HEK293 (cell line): ENCODE results near the gene ABRACL.
"Not testable (repeated sequence)": the region's sequence is repeated elsewhere in the genome, so short reads cannot be mapped to it uniquely, and the experiment has no call there.

Source experiments
- CTCF ChIA-PET: fragments of 350-600 bp; formaldehyde crosslinking; extraction: SDS; loops from one replicate; lab custom pipeline; 2021; ENCODE audit warnings: antibody characterized with exemption; lab: Yijun Ruan, JAX
- POLR2A ChIA-PET: fragments of 300-600 bp; formaldehyde crosslinking; extraction: SDS; loops from one replicate; lab custom pipeline; 2020; ENCODE audit warnings: antibody characterized with exemption, inconsistent platforms; lab: Yijun Ruan, JAX
- H3K27ac ChIP-seq: fragments of 200-500 bp; sonication (Bioruptor generic); 2 replicates; pipeline ENCODE4 v1.5.1; 2014; ENCODE audit warnings: low read depth, low read length, control low read depth, inconsistent platforms; ENCODE audit errors: extremely low read depth
- H3K36me3 ChIP-seq, 2 experiments: fragments of 200-500 bp in 1 of 2; sonication (Bioruptor generic) in 1 of 2; 1 replicate in 1 of 2; 2 replicates in 1 of 2; pipeline ENCODE4 v1.5.1; 2014 to 2017; ENCODE audit warnings: inconsistent platforms in 2 of 2, low read length in 2 of 2; ENCODE audit not compliant: control insufficient read depth in 2 of 2, insufficient read depth in 1 of 2
- H3K4me1 ChIP-seq: fragments of 200-500 bp; sonication (Bioruptor generic); 2 replicates; pipeline ENCODE4 v1.5.1; 2014; ENCODE audit warnings: mild to moderate bottlenecking, low read length, inconsistent platforms; ENCODE audit not compliant: control insufficient read depth, insufficient read depth
- H3K4me3 ChIP-seq: 2 replicates; pipeline ENCODE4 v1.5.1; 2011; ENCODE audit warnings: low read depth, mild to moderate bottlenecking, control low read depth, low read length, moderate library complexity
- H3K9me3 ChIP-seq: fragments of 200-500 bp; sonication (Bioruptor generic); 2 replicates; pipeline ENCODE4 v1.5.1; 2014; ENCODE audit warnings: low read depth, low read length, inconsistent platforms; ENCODE audit not compliant: control insufficient read depth, insufficient read depth
- HOXD13 ChIP-seq: sonication (generic); formaldehyde crosslinking; IDR thresholded peaks from 2 replicates; pipeline ENCODE4 v1.8.0; 2022; ENCODE audit warnings: missing genetic modification reagents, borderline replicate concordance
- SALL2 ChIP-seq: fragments of 450-650 bp; formaldehyde crosslinking; IDR thresholded peaks from 2 replicates; pipeline ENCODE4 v1.5.0; 2017; ENCODE audit warnings: missing biosample characterization, mild to moderate bottlenecking, missing genetic modification characterization, borderline replicate concordance
- SETDB1 ChIP-seq: IDR thresholded peaks from one replicate; pipeline ENCODE4 v1.6.1; 2017; ENCODE audit warnings: mild to moderate bottlenecking, low read length, moderate library complexity, mixed read lengths; ENCODE audit not compliant: insufficient read length
- ZNF23 ChIP-seq: fragments of 450-650 bp; formaldehyde crosslinking; IDR thresholded peaks from 2 replicates; pipeline ENCODE4 v1.5.1; 2016; ENCODE audit warnings: missing biosample characterization, missing genetic modification characterization, borderline replicate concordance
- ZNF324 ChIP-seq: fragments of 450-650 bp; formaldehyde crosslinking; IDR thresholded peaks from 2 replicates; pipeline ENCODE4 v1.5.1; 2016; ENCODE audit warnings: missing biosample characterization, missing genetic modification characterization
- ZNF366 ChIP-seq: fragments of 450-650 bp; formaldehyde crosslinking; conservative IDR thresholded peaks from 2 replicates; pipeline ENCODE4 v1.5.1; 2016; ENCODE audit warnings: missing biosample characterization, missing genetic modification characterization
- ZNF510 ChIP-seq: fragments of 450-650 bp; formaldehyde crosslinking; IDR thresholded peaks from 2 replicates; pipeline ENCODE4 v1.5.1; 2018; ENCODE audit warnings: mild to moderate bottlenecking, missing genetic modification characterization, missing biosample characterization; ENCODE audit not compliant: insufficient replicate concordance
- ZNF776 ChIP-seq: fragments of 450-650 bp; formaldehyde crosslinking; IDR thresholded peaks from 2 replicates; pipeline ENCODE4 v1.5.0; 2017; ENCODE audit warnings: missing biosample characterization, missing genetic modification characterization, borderline replicate concordance
- ZNF785 ChIP-seq: fragments of 450-650 bp; formaldehyde crosslinking; IDR thresholded peaks from 2 replicates; pipeline ENCODE4 v1.5.1; 2016; ENCODE audit warnings: missing biosample characterization, missing genetic modification characterization
- TF ChIP-seq, protein P1 (sequence below): fragments of 450-650 bp; formaldehyde crosslinking; IDR thresholded peaks from 2 replicates; pipeline ENCODE4 v1.5.1; 2016; ENCODE audit warnings: missing biosample characterization, missing genetic modification characterization
- TF ChIP-seq, protein P2 (sequence below): fragments of 450-650 bp; formaldehyde crosslinking; IDR thresholded peaks from 2 replicates; pipeline ENCODE4 v1.5.1; 2016; ENCODE audit warnings: missing biosample characterization, missing genetic modification characterization
- TF ChIP-seq, protein P3 (sequence below): fragments of 450-650 bp; formaldehyde crosslinking; IDR thresholded peaks from 2 replicates; pipeline ENCODE4 v1.5.1; 2016; ENCODE audit warnings: missing biosample characterization, missing genetic modification characterization
- TF ChIP-seq, protein P4 (sequence below): fragments of 450-650 bp; formaldehyde crosslinking; IDR thresholded peaks from 2 replicates; pipeline ENCODE4 v1.5.1; 2016; ENCODE audit warnings: missing biosample characterization, missing genetic modification characterization
- TF ChIP-seq, protein P5 (sequence below): fragments of 450-650 bp; formaldehyde crosslinking; IDR thresholded peaks from 2 replicates; pipeline ENCODE4 v1.5.1; 2017; ENCODE audit warnings: missing biosample characterization, missing genetic modification characterization
- TF ChIP-seq, protein P6 (sequence below): fragments of 450-650 bp; formaldehyde crosslinking; optimal IDR thresholded peaks from 2 replicates; pipeline ENCODE3; 2016; ENCODE audit warnings: missing biosample characterization, mild to moderate bottlenecking, missing genetic modification characterization

The ABRACL gene

DNA sequence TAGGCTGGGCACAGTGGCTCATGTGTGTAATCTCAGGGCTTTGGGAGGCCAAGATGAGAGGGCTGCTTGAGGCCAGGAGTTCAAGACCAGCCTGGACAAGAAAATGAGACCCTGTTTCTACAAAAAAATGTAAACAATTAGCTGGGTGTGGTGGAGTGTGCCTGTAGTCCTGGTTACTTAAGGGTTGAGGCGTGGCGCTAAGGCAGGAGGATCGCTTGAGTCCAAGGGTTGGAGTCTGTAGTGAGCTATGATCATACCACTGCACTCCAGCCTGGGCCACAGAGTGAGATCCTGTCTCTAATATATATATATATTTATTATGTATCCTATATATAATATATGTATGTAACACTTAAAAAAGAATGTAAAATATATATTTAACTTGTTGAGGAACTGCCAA, 7.9 kb upstream of the ABRACL start:
- Histone ChIP-seq H3K4me1 (no peaks in the 10 kb centered on the region; the same call in 1 of the 2 replicates), H3K9me3 (no peaks in the 10 kb centered on the region), H3K27ac (no peak overlapping the region), H3K4me3 (no peak overlapping the region), H3K36me3 (no peaks in the 10 kb centered on the region)
- TF ChIP-seq, protein P1, sequence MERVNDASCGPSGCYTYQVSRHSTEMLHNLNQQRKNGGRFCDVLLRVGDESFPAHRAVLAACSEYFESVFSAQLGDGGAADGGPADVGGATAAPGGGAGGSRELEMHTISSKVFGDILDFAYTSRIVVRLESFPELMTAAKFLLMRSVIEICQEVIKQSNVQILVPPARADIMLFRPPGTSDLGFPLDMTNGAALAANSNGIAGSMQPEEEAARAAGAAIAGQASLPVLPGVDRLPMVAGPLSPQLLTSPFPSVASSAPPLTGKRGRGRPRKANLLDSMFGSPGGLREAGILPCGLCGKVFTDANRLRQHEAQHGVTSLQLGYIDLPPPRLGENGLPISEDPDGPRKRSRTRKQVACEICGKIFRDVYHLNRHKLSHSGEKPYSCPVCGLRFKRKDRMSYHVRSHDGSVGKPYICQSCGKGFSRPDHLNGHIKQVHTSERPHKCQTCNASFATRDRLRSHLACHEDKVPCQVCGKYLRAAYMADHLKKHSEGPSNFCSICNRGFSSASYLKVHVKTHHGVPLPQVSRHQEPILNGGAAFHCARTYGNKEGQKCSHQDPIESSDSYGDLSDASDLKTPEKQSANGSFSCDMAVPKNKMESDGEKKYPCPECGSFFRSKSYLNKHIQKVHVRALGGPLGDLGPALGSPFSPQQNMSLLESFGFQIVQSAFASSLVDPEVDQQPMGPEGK (tag by site-specific recombination): no peak
- TF ChIP-seq, protein P2, sequence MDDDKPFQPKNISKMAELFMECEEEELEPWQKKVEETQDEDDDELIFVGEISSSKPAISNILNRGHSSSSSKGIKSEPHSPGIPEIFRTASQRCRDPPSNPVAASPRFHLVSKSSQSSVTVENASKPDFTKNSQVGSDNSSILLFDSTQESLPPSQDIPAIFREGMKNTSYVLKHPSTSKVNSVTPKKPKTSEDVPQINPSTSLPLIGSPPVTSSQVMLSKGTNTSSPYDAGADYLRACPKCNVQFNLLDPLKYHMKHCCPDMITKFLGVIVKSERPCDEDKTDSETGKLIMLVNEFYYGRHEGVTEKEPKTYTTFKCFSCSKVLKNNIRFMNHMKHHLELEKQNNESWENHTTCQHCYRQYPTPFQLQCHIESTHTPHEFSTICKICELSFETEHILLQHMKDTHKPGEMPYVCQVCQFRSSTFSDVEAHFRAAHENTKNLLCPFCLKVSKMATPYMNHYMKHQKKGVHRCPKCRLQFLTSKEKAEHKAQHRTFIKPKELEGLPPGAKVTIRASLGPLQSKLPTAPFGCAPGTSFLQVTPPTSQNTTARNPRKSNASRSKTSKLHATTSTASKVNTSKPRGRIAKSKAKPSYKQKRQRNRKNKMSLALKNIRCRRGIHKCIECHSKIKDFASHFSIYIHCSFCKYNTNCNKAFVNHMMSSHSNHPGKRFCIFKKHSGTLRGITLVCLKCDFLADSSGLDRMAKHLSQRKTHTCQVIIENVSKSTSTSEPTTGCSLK (tag by site-specific recombination): no peak
- TF ChIP-seq, protein P3, sequence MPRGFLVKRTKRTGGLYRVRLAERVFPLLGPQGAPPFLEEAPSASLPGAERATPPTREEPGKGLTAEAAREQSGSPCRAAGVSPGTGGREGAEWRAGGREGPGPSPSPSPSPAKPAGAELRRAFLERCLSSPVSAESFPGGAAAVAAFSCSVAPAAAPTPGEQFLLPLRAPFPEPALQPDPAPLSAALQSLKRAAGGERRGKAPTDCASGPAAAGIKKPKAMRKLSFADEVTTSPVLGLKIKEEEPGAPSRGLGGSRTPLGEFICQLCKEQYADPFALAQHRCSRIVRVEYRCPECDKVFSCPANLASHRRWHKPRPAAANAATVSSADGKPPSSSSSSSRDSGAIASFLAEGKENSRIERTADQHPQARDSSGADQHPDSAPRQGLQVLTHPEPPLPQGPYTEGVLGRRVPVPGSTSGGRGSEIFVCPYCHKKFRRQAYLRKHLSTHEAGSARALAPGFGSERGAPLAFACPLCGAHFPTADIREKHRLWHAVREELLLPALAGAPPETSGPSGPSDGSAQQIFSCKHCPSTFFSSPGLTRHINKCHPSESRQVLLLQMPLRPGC: no peak
- TF ChIP-seq, protein P4, sequence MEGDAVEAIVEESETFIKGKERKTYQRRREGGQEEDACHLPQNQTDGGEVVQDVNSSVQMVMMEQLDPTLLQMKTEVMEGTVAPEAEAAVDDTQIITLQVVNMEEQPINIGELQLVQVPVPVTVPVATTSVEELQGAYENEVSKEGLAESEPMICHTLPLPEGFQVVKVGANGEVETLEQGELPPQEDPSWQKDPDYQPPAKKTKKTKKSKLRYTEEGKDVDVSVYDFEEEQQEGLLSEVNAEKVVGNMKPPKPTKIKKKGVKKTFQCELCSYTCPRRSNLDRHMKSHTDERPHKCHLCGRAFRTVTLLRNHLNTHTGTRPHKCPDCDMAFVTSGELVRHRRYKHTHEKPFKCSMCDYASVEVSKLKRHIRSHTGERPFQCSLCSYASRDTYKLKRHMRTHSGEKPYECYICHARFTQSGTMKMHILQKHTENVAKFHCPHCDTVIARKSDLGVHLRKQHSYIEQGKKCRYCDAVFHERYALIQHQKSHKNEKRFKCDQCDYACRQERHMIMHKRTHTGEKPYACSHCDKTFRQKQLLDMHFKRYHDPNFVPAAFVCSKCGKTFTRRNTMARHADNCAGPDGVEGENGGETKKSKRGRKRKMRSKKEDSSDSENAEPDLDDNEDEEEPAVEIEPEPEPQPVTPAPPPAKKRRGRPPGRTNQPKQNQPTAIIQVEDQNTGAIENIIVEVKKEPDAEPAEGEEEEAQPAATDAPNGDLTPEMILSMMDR: no peak
- TF ChIP-seq ZNF510 (tag by site-specific recombination) (no peak), ZNF366 (no peak), ZNF23 (tag by site-specific recombination) (no peak), ZNF324 (tag by site-specific recombination) (no peak), HOXD13 (CRISPR knock-in tag) (no peak), SALL2 (tag by site-specific recombination) (no peak), SETDB1 (no peak), ZNF776 (no peak), ZNF785 (no peak)
- TF ChIP-seq, protein P5, sequence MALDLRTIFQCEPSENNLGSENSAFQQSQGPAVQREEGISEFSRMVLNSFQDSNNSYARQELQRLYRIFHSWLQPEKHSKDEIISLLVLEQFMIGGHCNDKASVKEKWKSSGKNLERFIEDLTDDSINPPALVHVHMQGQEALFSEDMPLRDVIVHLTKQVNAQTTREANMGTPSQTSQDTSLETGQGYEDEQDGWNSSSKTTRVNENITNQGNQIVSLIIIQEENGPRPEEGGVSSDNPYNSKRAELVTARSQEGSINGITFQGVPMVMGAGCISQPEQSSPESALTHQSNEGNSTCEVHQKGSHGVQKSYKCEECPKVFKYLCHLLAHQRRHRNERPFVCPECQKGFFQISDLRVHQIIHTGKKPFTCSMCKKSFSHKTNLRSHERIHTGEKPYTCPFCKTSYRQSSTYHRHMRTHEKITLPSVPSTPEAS: no peak
- TF ChIP-seq, protein P6, sequence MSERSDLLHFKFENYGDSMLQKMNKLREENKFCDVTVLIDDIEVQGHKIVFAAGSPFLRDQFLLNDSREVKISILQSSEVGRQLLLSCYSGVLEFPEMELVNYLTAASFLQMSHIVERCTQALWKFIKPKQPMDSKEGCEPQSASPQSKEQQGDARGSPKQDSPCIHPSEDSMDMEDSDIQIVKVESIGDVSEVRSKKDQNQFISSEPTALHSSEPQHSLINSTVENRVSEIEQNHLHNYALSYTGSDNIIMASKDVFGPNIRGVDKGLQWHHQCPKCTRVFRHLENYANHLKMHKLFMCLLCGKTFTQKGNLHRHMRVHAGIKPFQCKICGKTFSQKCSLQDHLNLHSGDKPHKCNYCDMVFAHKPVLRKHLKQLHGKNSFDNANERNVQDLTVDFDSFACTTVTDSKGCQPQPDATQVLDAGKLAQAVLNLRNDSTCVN (tag by site-specific recombination): no peak
- ChIA-PET POLR2A (no interaction called here), CTCF (interaction anchor here (0.7 kb wide), 1 partner anchor 47 kb away, joined by 4 read pairs; no protein-coding TSS in a partner anchor)

DNA sequence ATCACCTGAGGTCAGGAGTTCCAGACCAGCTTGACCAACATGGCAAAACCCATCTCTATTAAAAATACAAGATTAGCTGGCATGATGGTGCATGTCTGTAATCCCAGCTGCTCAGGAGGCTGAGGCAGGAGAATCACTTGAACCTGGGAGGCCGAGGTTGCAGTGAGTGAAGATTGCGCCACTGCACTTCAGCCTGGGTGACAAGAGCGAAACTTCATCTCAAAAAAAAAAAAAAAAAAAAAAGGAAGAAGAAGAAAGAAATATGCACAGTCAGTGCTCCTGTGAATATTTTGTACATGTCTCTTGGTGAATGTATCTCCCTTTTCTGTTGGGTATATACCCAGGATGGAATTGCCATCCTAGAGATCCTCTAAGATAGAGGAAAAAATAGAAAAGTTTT, 3.1 kb upstream of the ABRACL start:
- POLR2A ChIA-PET, H3K4me3 ChIP-seq, H3K27ac ChIP-seq, H3K36me3 ChIP-seq, H3K4me1 ChIP-seq, H3K9me3 ChIP-seq, CTCF ChIA-PET: not testable (repeated sequence)
